K562 (cell line): Measurements from ENCODE around the gene PCF11. TPM values are rescaled to one million over a fixed set of nuclear protein-coding genes. Genes with fewer than 3 reads are reported as not detected.

Source experiments
- ARNT ChIP-seq, 2 experiments: fragments of 450-650 bp; IDR thresholded peaks; 2 replicates each; pipeline ENCODE4 v1.6.1; 2016; ENCODE audit warnings: mild to moderate bottlenecking in 1 of 2
- CBFA2T3 ChIP-seq: fragments of 450-650 bp; IDR thresholded peaks from 2 replicates; pipeline ENCODE4 v1.6.1; 2017
- CEBPB ChIP-seq: fragments of 450-650 bp; IDR thresholded peaks from 2 replicates; pipeline ENCODE4 v1.6.1; 2016; ENCODE audit warnings: missing genetic modification characterization, missing compliant biosample characterization
- CTCF ChIP-seq, 3 experiments: IDR thresholded peaks in 2 of 3; conservative IDR thresholded peaks in 1 of 3; 2 replicates each; pipeline ENCODE4 v1.5.1; 2011 to 2012; ENCODE audit warnings: low read length in 3 of 3, mild to moderate bottlenecking in 3 of 3, control low read depth in 2 of 3, improper control_type of control experiment in 1 of 3, inconsistent platforms in 1 of 3, low read depth in 1 of 3, mixed read lengths in 1 of 3, moderate library complexity in 1 of 3; ENCODE audit not compliant: insufficient read depth in 2 of 3
- FOXP1 ChIP-seq: sonication (generic); formaldehyde crosslinking; IDR thresholded peaks from 2 replicates; pipeline ENCODE4 v1.8.0; 2022; ENCODE audit warnings: mild to moderate bottlenecking, missing genetic modification reagents
- HINFP ChIP-seq: fragments of 450-650 bp; conservative IDR thresholded peaks from 2 replicates; pipeline ENCODE4 v1.6.1; 2016; ENCODE audit warnings: missing genetic modification characterization, low read depth, mild to moderate bottlenecking, control low read depth, missing compliant biosample characterization
- HMG20B ChIP-seq: fragments of 250-450 bp; sonication (Bioruptor Pico); IDR thresholded peaks from 2 replicates; pipeline ENCODE4 v1.5.0; 2021; ENCODE audit warnings: mild to moderate bottlenecking
- KLF10 ChIP-seq: fragments of 250-450 bp; sonication (Bioruptor Pico); IDR thresholded peaks from 2 replicates; pipeline ENCODE4 v1.6.1; 2021; ENCODE audit warnings: matching md5 sums
- MTA2 ChIP-seq: fragments of 450-650 bp; IDR thresholded peaks from 2 replicates; pipeline ENCODE4 v1.6.1; 2016; ENCODE audit warnings: low read depth
- MYBL2 ChIP-seq, 2 experiments: fragments of 450-650 bp in 1 of 2; sonication (generic) in 1 of 2; formaldehyde crosslinking in 1 of 2; IDR thresholded peaks; 2 replicates each; pipeline versions ENCODE4 v1.6.1 to v1.8.1; 2017 to 2022; ENCODE audit warnings: borderline replicate concordance in 1 of 2, inconsistent platforms in 1 of 2, low read depth in 1 of 2, mild to moderate bottlenecking in 1 of 2, missing genetic modification reagents in 1 of 2, moderate library complexity in 1 of 2
- NFATC3 ChIP-seq: fragments of 450-650 bp; IDR thresholded peaks from 2 replicates; pipeline ENCODE4 v1.6.1; 2017; ENCODE audit warnings: mild to moderate bottlenecking
- PHB ChIP-seq: fragments of 250-450 bp; sonication (Bioruptor Pico); IDR thresholded peaks from 2 replicates; pipeline ENCODE4 v1.5.0; 2021
- ZNF253 ChIP-seq: fragments of 250-450 bp; sonication (Bioruptor Pico); conservative IDR thresholded peaks from 2 replicates; pipeline ENCODE4 v1.6.1; 2021; ENCODE audit warnings: mild to moderate bottlenecking
- polyA plus RNA-seq, 8 experiments: library from polyadenylated mRNA; depleted of rRNA in 4 of 8; stranded (reverse) in 5 of 8; unstranded in 3 of 8; fragments of >200 nt; fragmentation: Nextera tagmentation in 2 of 8; fragmentation: Illumina TruSeq in 1 of 8; extraction: Ambion mirVana in 2 of 8; extraction: Trizol in 1 of 8; gene quantifications; 2 replicates each; pipeline versions ENCODE4 v1.2.1 to v1.2.3, GENCODE V29; 2011 to 2014; ENCODE audit warnings: inconsistent platforms in 1 of 8, missing spikeins in 1 of 8
- total RNA-seq, 7 experiments: library from RNA; depleted of rRNA in 6 of 7; stranded (reverse); fragments of >200 nt in 6 of 7; fragmentation: Illumina TruSeq in 2 of 7; extraction: Trizol in 2 of 7; gene quantifications; 2 replicates each; pipeline versions ENCODE4 v1.2.1 to v1.2.3, GENCODE V29; 2011 to 2021; ENCODE audit warnings: low replicate concordance in 1 of 7
- TF ChIP-seq, protein P1 (sequence below), 2 experiments: IDR thresholded peaks; 2 replicates each; pipeline ENCODE4 v1.6.1; 2012; ENCODE audit warnings: improper control_type of control experiment in 2 of 2, low read depth in 2 of 2, low read length in 2 of 2, borderline replicate concordance in 1 of 2

The PCF11 gene
- total and polyA plus RNA-seq, 9 of the 15 experiments (the other 6 are each of a cell fraction or from before 2014, with no cell fraction given): 9.3 to 91.6 (median 54.4) TPM

DNA sequence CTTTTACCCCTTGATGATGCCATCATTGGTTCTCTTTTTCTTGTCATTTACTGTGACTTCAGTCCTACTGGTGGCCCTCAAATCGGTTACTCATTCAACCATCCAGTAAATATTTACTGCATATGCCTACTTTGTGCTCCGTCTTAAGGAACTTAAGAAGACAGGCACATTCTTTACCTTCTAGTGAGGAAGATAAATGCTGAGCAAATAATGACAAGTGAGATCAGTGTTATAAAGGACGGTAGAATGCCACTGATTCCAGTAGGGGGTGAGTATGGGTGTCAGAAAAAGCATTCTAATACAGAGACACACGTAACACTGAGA lies 38.2 kb downstream of the PCF11 start (continued):
- TF ChIP-seq CTCF (IDR thresholded peaks at IDR 0.05 in 2 of 3, conservative IDR thresholded peaks at IDR 0.05 in 1 of 3; ENCODE audit: insufficient read depth in 2 of 3, low read depth in 1 of 3, low read length in 3 of 3): 0 out of 6 replicates have a peak, but pooled peaks of 2 of the 3 experiments have one; percentile 16 to 19
- no peak for TF ChIP-seq NFATC3
- no peak for TF ChIP-seq KLF10 (CRISPR knock-in tag)
- no peak for TF ChIP-seq HINFP (tag)
- TF ChIP-seq CEBPB (tag): no peak
- no peak for TF ChIP-seq MYBL2 (IDR thresholded peaks at IDR 0.05; ENCODE audit: low read depth)
- TF ChIP-seq MYBL2 (CRISPR knock-in tag; IDR thresholded peaks at IDR 0.05; ENCODE audit: borderline replicate concordance): no peak
- TF ChIP-seq, protein P1, sequence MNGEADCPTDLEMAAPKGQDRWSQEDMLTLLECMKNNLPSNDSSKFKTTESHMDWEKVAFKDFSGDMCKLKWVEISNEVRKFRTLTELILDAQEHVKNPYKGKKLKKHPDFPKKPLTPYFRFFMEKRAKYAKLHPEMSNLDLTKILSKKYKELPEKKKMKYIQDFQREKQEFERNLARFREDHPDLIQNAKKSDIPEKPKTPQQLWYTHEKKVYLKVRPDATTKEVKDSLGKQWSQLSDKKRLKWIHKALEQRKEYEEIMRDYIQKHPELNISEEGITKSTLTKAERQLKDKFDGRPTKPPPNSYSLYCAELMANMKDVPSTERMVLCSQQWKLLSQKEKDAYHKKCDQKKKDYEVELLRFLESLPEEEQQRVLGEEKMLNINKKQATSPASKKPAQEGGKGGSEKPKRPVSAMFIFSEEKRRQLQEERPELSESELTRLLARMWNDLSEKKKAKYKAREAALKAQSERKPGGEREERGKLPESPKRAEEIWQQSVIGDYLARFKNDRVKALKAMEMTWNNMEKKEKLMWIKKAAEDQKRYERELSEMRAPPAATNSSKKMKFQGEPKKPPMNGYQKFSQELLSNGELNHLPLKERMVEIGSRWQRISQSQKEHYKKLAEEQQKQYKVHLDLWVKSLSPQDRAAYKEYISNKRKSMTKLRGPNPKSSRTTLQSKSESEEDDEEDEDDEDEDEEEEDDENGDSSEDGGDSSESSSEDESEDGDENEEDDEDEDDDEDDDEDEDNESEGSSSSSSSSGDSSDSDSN (IDR thresholded peaks at IDR 0.05; ENCODE audit: borderline replicate concordance in 1 of 2, low read depth in 2 of 2, low read length in 2 of 2): 0 out of 4 replicates have a peak, but pooled peaks of 1 of the 2 experiments have one; percentile 40
- TF ChIP-seq ARNT (IDR thresholded peaks at IDR 0.05): no peak
- no peak for TF ChIP-seq HMG20B (CRISPR knock-in tag)
- no peak for TF ChIP-seq FOXP1 (CRISPR knock-in tag)
- TF ChIP-seq PHB (CRISPR knock-in tag): no peak
- TF ChIP-seq ZNF253: no peak
- TF ChIP-seq MTA2: no peak
- TF ChIP-seq CBFA2T3: no peak
